HG02970 (cell line): ENCODE measurements around the gene MED9.

Experiments used
- ATAC-seq: cut with Tn5 transposase; IDR thresholded peaks from one replicate; pipeline ENCODE4 v1.9.1; 2021; ENCODE audit warnings: mild to moderate bottlenecking, moderate library complexity, moderate number of reproducible peaks; ENCODE audit not compliant: unreplicated experiment, low FRiP score

Gene MED9

GRCh38 chr17:17500999-17501605 is 24.3 kb downstream of the MED9 start:
- ATAC-seq: no peak

GRCh38 chr17:17502741-17503565 is 26.2 kb downstream of the MED9 start:
- no peak for ATAC-seq

DNA sequence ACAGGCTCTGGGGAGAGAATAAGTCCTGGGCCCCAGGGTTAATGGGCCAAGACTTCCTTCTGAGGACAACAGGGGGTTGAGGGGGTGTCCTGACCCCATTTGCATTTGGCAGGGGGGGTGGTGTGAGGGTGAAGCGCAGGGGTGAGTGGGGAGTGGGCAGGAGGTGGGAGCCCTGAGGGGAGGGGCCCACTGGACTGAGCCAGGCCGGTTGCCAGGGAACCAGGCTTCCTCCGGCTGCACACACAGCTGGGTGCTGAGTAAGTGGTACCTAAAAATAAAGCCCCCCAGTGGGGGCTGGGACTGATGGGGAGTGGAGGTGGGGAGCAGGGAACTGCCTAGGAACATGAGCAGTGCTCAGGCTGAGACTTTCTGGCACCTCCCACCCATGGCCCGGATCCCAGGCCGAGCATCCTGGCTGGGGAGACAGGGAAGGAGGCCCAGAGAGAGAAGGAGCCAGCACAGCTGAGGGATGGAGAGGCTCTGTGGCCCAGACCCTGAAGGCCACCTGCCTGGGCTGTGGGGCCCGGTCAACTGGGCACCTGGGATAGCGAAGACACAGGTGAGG is 26.8 kb downstream of the MED9 start:
- no peak for ATAC-seq

DNA sequence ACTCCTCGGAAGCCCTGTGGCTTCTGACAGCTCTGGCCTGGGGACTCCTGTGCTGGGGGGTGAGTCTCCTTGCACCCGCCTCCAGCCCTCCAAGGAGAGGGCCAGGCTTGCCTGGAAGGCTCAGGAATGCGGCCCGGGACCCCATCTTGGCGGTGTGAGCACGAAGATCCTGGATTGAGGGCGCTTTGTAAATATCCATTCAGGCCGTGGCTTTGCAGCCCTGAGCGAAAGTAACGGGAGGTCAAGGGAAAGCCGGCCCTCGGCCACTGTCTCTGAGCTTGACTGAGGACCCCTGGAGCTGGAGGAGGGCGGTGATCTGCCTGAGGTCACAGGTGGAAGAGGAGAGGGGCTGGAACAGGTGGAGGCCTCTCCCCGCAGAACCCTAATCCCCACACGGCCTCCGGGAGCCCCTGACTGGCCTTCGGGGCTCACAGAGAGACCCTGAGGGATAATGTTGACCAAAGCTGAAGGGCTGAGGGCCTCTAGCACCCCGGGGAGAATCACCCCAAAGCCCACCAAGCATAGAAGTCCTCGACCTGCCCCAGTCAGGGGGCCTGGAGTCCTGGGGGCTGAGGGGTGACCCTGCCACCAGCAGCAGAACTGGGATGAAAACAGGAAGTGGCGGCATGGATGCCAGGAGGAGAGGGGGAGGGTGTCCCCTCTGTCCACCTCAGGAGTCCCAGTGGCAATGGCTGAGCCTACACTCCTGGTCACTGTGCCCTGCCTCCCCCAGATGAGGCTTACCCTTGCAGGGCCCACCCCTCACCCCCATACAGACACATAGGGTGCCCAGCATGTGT is 27.7 kb downstream of the MED9 start:
- no peak for ATAC-seq

GRCh38 chr17:17505151-17505550 is 28.4 kb downstream of the MED9 start:
- ATAC-seq: no peak

- no peak for ATAC-seq
Observed at GRCh38 chr17:17505610-17506171, 28.9 kb downstream of the MED9 start.

DNA sequence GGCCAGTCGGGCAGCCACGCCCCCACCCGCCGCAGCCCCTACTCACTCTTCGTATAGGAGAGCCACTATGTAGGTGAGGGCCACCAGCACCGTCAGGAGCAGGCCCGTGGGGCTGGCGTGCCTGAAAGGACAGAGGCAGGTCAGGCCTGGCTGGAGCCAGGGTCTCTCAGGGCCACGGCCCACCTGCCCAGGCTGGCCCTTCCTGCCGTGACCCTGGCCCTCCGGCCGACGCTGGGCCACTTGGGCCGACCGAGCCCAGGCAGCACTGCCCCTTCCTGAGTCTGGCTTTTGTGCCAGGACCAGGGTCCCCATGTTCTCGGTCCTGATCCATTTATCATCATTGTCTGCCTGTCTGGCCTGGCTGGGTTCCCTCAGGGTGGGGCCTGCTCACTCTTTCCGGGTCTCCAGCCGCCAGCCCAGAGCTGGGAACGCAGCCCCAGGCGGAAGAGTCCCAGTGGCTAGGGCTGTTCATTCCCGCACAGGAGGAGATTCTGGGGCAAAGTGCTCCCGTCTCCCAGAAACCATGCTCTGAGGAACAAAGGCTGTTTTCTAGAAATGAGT is 29.5 kb downstream of the MED9 start:
- no peak for ATAC-seq

- ATAC-seq: no peak
Observed at GRCh38 chr17:17506893-17507464, 30.2 kb downstream of the MED9 start.

DNA sequence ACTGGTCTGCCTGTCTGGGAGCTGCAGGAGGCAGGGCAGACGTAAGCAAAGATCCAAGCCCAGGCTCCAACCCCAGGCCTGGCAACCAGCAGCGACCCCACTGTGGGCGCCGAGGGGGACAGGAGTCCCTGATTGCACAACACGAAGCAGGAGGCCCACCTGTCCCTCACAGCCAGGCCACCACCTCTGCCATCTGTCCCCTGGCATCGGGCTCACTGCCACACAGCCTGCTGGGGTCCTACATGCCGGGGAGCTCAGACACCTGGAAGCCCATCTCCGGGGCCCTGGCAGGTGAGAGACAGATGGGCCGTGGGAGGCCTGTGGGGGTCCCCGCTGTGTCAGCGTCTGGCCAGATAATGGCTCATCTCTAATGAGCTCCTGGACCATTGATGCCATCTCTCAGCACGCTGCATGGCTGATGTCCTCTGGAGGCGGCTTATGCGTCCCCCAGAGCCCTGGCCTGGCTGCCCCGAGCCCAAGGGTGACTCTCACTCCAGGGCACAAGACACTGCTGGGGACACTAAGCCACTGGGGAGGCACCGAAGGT is 30.7 kb downstream of the MED9 start:
- no peak for ATAC-seq

GRCh38 chr17:17508019-17508535 is 31.3 kb downstream of the MED9 start:
- ATAC-seq: no peak

GRCh38 chr17:17508646-17509591 is 32.1 kb downstream of the MED9 start:
- no peak for ATAC-seq

GRCh38 chr17:17509601-17510425 is 33.0 kb downstream of the MED9 start:
- ATAC-seq: no peak

- no peak for ATAC-seq
Observed at GRCh38 chr17:17510456-17511292, 33.9 kb downstream of the MED9 start.

- no peak for ATAC-seq
Observed at GRCh38 chr17:17511293-17511741, 34.5 kb downstream of the MED9 start.

DNA sequence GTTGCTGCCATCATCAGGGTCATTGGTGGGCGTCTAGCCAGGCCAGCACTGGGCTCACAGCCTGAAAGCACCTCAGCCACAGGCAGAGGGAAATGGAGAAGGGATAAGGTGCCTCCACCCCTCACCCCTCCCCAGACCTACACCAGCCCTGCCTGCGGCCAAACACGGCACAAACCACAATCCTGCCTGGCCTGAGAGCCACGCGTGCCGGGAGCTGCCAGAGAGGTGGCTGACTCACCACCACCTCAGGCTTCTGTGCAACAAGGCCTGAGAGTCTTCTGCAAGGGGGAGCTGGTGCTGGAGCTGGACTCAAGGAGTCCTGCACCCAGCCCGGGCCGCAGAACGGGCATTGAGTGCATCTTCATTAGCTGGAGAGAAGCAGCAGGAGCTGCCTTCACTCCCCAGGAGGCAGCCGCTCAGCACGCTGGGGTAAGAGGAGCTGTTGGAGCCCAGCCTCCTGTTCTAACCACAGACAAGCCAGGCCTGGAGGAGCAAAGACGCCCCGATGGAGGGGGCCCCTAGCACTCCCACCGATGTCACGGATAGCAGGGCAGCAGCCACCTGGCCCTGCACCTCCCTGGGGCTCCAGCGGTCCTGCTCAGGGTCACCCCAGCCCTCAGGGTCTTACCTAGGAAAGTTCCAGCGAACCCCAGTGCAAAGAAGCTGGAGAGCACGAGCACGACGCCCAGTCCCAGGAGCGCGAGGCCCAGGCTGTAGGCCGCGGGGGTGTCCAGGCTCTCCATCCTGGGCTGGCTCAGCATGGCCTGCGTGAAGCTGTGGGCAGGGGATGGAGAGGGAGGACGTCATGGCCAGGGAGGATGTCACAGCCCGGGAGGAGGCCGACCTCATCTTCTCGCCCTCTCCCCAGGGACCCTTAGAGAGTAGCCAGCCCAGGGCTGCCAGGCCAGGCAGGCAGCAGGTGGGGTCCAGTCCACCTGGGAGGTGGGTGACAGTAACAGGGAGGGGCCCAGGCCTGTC is 35.4 kb downstream of the MED9 start:
- no peak for ATAC-seq
